HG03159 (cell line): Measurements from ENCODE around the gene ART4.

ENCODE experiments used
- ATAC-seq: cut with Tn5 transposase; IDR thresholded peaks from one replicate; pipeline ENCODE4 v1.9.1; 2021; ENCODE audit warnings: mild to moderate bottlenecking, moderate library complexity; ENCODE audit not compliant: unreplicated experiment

Gene ART4

GRCh38 chr12:14814014-14814413 is 29.3 kb downstream of the ART4 start, which contains the start of gene SMCO3:
SMCO3 (minus strand) TSS chr12:14814182; CDS start chr12:14806680, 7,502 bp downstream.
- no peak for ATAC-seq

GRCh38 chr12:14811486-14811885 is 31.8 kb downstream of the ART4 start:
- ATAC-seq = no peak

DNA sequence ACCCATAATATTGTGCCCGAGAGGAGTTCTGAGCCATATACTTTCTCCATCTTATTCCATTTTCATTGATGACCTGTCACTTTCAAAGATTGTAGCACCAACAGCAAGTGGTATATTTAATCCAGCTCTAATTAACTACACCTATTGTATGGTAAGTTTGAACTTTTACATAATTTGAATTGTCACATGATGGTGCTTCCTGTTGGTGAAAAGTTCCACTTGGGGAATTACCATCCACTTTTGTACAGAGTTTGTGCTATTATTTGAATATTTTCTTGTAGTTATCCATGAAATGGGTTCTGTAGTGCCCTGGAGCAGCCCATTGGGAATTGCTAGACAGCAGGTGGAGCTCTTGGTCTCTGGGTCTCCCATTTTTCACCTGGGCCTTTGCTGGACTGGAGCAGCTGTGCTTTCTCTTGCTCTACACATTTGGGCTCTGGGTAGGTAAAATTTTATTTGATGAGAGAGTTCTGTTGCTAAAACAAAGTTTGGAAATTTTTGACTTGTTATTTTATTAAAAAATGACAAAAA is 32.3 kb downstream of the ART4 start:
- ATAC-seq = no peak

DNA sequence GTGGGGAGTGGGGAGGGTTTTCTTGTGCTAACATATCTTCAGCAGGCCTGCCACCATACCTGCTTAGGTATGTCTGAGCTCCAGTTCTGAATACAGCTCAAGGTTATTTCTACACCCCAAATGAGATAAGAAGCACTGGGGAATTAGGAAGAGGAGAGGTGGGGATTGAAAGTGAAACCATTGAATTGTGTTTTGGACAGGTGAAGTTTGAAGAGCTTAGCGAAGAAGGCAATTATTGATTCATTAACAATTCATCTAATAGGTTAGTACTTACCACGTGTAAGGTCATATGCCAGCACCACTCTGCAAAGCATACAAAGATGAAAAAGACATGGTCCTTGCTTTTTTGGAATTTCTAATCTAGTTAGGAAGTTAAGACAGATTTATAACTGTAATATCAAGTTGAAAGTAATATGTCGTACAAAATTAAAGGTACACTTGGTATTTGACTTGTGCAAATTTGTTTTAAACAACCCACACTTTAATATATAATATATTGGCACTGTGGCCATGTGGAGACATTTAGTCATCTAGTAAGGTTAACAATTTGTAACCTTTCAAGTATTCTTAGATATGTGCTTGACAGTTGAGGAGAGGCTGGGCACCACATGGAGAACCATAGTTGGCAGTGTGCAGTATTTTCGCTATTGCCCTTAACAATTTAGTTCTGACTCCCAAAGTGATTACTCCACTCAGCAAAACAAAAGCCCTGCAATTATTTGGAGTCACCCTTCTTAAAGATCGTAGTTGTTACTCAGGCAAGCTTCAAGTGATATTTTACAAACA is 33.0 kb downstream of the ART4 start:
- ATAC-seq = no peak

DNA sequence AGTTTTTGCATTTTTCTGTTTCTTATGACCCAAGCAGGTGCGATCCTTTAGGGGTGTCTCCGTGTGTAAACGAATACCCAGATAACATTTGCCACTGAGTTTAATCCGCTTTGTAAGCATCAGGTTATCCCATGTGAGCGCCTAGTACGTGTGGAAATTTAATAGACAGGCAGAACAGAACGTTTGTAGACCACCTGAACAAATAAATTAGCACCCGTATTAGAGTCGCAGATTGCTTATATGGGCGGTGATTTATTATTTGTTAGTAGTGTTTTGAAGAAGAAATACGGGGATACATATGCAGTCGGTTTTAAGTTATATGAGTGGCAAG is 39.5 kb downstream of the ART4 start:
- ATAC-seq = peak; percentile 15

DNA sequence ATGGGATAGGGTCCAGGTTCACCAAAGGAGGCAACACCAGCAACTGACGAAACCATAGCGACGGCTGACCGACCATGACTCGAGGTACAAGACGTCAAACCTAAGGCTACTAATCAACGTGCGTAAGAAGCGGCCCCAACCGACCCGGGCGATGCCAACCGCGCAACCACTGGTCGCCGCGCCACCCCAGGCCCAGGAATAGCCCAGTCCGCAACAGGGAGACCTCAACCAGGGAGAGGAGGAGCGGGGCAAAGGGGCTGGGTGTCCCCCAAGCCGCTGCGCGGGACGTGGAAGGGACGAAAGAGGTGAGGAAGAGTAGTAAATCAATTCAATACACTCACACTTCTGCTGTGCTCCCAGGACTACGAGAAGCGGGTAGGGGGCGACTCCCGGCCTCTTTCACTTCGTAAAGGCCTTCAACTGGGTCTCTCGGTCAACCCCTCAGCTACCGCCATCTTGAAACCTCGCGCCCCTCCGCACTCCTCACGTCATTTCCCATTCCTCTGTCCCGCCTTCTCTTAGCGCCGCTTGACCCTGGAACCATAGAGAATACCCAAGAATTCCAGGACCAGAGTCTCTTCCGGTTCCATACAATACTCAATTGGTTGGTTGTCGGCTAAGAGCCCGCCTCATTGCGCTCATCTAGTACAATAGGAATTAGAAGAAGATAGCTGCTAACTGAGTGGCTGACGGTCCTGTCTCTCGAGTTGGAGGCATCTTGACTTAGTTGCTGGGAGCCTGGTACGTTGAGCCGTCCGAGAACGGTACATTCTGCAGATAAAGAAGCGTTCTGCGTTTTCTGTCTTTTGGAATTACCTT is 40.1 kb downstream of the ART4 start, which contains the start of the genes C12orf60 and WBP11:
Gene C12orf60 (plus strand): TSS at position 660 of the 819 bp plus-strand sequence. CDS start 19,266 bp downstream, outside the sequence.
Gene WBP11 (minus strand): TSS at position 468 of the 819 bp plus-strand sequence. CDS start 2,095 bp downstream, outside the sequence.
- peak; percentile 99 for ATAC-seq

DNA sequence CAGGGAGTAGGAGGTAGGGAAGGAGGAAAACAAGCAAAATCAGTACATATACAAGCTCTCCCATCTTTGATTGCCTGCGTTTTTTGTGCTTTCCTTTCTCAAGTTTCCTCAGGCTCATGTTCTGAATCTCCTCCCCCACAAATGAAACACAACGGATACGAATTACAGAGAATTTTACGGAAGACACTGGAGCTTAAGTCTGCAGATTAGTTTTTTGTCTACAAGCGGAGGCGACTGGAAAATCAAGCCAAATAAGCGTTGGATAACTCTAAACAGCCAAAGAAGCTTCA is 40.7 kb downstream of the ART4 start:
- ATAC-seq = no peak

DNA sequence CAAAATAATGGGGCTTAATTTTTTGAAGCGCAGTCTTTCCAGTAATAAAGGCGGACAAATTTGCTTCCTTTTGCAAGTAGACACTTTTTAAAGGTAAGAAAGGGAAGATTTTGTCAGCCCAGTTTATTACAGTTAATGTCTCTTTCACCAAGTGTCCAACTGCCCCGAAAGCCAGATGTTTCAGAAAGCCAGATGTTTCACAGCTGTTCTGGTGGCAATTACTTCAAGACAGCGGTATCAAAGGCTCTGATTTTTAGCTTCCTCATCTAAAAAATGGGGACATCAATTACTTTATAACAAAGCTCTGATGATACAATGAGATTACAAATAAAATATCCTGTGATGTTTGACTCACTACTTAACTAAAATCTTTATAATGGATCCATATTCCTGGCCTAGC is 41.1 kb downstream of the ART4 start:
- no peak for ATAC-seq

- no peak for ATAC-seq
Observed at GRCh38 chr12:14795028-14795448, 48.3 kb downstream of the ART4 start.

- no peak for ATAC-seq
Observed at GRCh38 chr12:14785568-14785967, 57.8 kb downstream of the ART4 start.

DNA sequence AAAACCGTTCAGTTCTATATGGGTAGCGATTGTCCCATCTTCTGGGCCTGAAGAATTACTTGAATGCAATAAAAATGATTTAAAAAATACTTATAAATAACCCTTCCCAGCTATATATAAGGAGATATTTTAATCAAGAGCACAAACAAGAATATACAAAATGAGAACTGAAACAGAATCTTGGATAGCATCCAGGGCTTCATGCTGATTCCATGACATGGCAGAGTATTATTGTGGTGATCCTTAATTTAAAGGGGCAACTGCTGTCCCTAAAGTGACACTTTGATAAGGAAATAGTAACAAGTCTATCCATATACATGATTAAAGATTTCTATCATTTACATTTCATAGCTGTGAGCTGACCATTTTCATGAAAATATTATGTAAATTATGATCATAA is 58.9 kb downstream of the ART4 start:
- no peak for ATAC-seq

DNA sequence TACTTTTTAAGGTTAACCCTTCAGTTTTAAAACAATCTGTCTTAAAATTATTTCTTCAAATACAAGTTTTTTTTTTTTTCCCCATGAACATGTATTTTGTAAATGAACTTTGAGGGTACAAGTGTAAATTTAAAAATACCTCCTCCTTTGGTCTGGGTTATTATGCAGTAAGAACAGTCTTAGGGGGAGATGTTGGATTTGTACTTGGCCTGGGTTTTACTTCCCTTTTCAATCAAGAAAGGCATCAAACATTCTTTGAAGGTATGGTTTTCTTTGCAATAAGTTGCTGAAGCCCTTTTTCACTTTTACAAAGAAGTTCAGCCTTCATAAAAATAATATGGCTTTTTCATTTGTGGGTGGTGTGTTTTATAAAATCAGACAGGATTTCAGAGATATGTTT is 60.6 kb downstream of the ART4 start:
- no peak for ATAC-seq

DNA sequence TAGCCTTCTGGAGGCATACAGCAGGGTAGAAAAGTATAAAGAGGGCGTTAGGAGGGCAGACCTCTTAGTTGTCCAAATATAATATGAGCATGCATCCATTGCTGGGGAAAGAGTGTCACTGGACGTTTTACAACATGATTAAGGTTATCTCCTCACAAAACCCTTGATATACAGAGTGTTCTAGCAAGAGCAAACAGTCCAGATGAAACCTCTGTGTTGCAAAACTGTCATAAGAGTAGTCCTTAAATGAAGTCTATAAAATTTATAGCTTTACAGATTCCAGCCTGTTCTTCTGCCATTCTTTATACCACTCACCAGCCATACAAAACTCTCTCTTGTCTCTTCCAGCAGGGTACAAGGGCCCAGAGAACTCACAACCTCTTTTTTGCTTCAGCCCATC is 61.8 kb downstream of the ART4 start:
- no peak for ATAC-seq

- no peak for ATAC-seq
Observed at GRCh38 chr12:14780859-14781258, 62.5 kb downstream of the ART4 start.

- ATAC-seq = no peak
Observed at GRCh38 chr12:14779834-14780233, 63.5 kb downstream of the ART4 start.

GRCh38 chr12:14777271-14777670 is 66.1 kb downstream of the ART4 start:
- ATAC-seq = no peak

DNA sequence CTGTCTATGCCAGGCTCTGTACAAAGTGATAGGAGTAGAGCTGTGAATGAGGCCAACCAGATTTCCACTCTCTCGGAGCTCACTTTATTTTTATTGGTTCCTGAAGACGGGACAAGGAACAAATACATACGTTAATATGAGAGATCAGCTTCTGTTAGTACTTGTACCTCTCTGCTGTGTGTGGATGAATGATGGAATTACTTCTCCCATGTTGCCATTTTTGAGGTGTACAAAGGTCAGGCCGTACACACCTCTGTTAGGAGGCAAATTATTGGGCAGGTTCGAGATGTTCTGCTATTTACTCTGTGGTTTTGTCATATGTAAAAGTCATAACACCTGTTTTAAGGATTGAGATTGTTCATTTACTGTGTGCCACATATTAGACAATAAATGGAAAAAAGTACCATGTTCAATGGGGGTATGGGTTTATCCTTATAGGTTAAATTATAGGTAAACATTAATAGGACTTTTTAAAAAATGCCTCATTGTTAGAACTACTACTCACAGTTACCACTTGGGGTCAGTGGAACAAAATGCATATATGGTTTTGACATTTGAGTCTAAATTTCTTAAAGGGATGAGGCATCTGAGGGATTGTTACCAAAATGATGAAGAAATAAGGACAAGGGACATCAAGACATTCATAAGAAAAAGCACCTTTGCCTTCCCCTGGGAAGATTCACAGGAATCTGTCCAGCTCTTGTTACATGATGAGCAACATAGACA is 66.9 kb downstream of the ART4 start:
- no peak for ATAC-seq

GRCh38 chr12:14775636-14775980 is 67.7 kb downstream of the ART4 start:
- no peak for ATAC-seq
